AG09319 (cell line): ENCODE measurements around the gene CCL8.

Experiments used
- DNase-seq: peaks from one replicate; pipeline ENCODE4 v3.0.0-alpha.2; 2010; ENCODE audit warnings: low read depth; ENCODE audit errors: extremely low read depth
- CTCF ChIP-seq: IDR thresholded peaks from 2 replicates; pipeline ENCODE4 v1.5.1; 2011; ENCODE audit warnings: low read depth, mild to moderate bottlenecking, inconsistent platforms, low read length, moderate library complexity

CCL8 gene

GRCh38 chr17:34358631-34359030, 39.4 kb downstream of the CCL8 start:
- no peak for TF ChIP-seq CTCF

GRCh38 chr17:34360601-34361270, 41.5 kb downstream of the CCL8 start:
- no peak for DNase-seq
- no peak for TF ChIP-seq CTCF

More at GRCh38 chr17:34358631-34359030, 39.4 kb downstream of the CCL8 start:
- no peak for DNase-seq

- TF ChIP-seq CTCF, result no peak; the same call in none of the 2 replicates
- DNase-seq, result peak; percentile 77
Observed at GRCh38 chr17:34361478-34362061, 42.3 kb downstream of the CCL8 start.

GRCh38 chr17:34363183-34363661, 44.0 kb downstream of the CCL8 start, which contains the start of gene CCL1:
Gene CCL1 (minus strand): TSS chr17:34363233. CDS start chr17:34363161, 72 bp downstream.
- DNase-seq, result no peak
- no peak for TF ChIP-seq CTCF

- no peak for DNase-seq
- no peak for TF ChIP-seq CTCF
Observed at GRCh38 chr17:34364751-34365150, 45.5 kb downstream of the CCL8 start.

GRCh38 chr17:34365340-34365739, 46.1 kb downstream of the CCL8 start:
- no peak for TF ChIP-seq CTCF
- no peak for DNase-seq

GRCh38 chr17:34366010-34366409, 46.8 kb downstream of the CCL8 start:
- no peak for DNase-seq
- no peak for TF ChIP-seq CTCF
